Smooth muscle cell (in vitro differentiated cells): ENCODE measurements around the gene SIPA1L3. TPM values are rescaled to one million over a fixed set of nuclear protein-coding genes. Genes with fewer than 3 reads are reported as not detected.

Experiments used
- DNase-seq: peaks from one replicate; lab custom pipeline; 2025; ENCODE audit not compliant: unreplicated experiment; lab: John Stamatoyannopoulos, UW
- H2AFZ ChIP-seq: fragments of 200-600 bp; sonication (generic); 2 replicates; pipeline ENCODE4 v1.6.0; 2016; ENCODE audit warnings: antibody characterized with exemption, low read depth, mild to moderate bottlenecking
- H3F3A ChIP-seq: fragments of 200-600 bp; sonication (generic); 2 replicates; pipeline ENCODE4 v1.6.0; 2017; ENCODE audit warnings: antibody characterized with exemption, low read depth
- H3K27ac ChIP-seq: fragments of 200-600 bp; sonication (generic); 2 replicates; pipeline ENCODE4 v1.5.1; 2016; ENCODE audit warnings: low read depth, mild to moderate bottlenecking
- H3K27me3 ChIP-seq: fragments of 200-600 bp; sonication (generic); 2 replicates; pipeline ENCODE4 v1.6.1; 2016; ENCODE audit warnings: low read depth, mild to moderate bottlenecking
- H3K36me3 ChIP-seq: fragments of 200-600 bp; sonication (generic); 2 replicates; pipeline ENCODE4 v1.5.1; 2016; ENCODE audit warnings: low read depth
- H3K4me1 ChIP-seq: fragments of 200-600 bp; sonication (generic); 2 replicates; pipeline ENCODE4 v1.5.1; 2016; ENCODE audit warnings: low read depth
- H3K4me2 ChIP-seq: fragments of 200-600 bp; sonication (generic); 2 replicates; pipeline ENCODE4 v1.6.0; 2016; ENCODE audit warnings: mild to moderate bottlenecking
- H3K4me3 ChIP-seq: fragments of 200-600 bp; sonication (generic); 2 replicates; pipeline ENCODE4 v1.5.1; 2016; ENCODE audit warnings: mild to moderate bottlenecking
- H3K79me2 ChIP-seq: fragments of 200-600 bp; sonication (generic); 2 replicates; pipeline ENCODE4 v1.6.0; 2016; ENCODE audit warnings: low read depth, mild to moderate bottlenecking
- H3K9ac ChIP-seq: fragments of 200-600 bp; sonication (generic); 2 replicates; pipeline ENCODE4 v1.6.0; 2016; ENCODE audit warnings: low read depth
- H3K9me3 ChIP-seq: fragments of 200-600 bp; sonication (generic); replicated peaks from 2 replicates; pipeline ENCODE4 v1.5.1; 2016; ENCODE audit warnings: low read depth
- H4K20me1 ChIP-seq: fragments of 200-600 bp; sonication (generic); 2 replicates; pipeline ENCODE4 v1.6.0; 2016; ENCODE audit warnings: low read depth
- CTCF ChIP-seq: fragments of 200-600 bp; sonication (generic); IDR thresholded peaks from 2 replicates; pipeline ENCODE4 v1.5.1; 2017; ENCODE audit warnings: borderline replicate concordance, mild to moderate bottlenecking, antibody characterized with exemption; ENCODE audit not compliant: insufficient read depth, poor library complexity, severe bottlenecking
- WGBS: methylation state at CpG from one replicate; pipeline ENCODE4 v1.1.7; 2016; ENCODE audit warnings: low lambda C conversion rate; 5-methylcytosine and 5-hydroxymethylcytosine counted together
- polyA plus RNA-seq: library from polyadenylated mRNA; unstranded; fragments of >200 nt; fragmentation: Nextera tagmentation; extraction: Ambion mirVana; gene quantifications from 2 replicates; pipeline ENCODE4 v1.2.1, GENCODE V29; 2016
- total RNA-seq: library from RNA; depleted of rRNA; stranded (reverse); fragments of >200 nt; gene quantifications from 2 replicates; pipeline ENCODE4 v1.2.3, GENCODE V29; 2014

SIPA1L3 gene
- total and polyA plus RNA-seq, 2 experiments from 2014 or later: 6.5 to 7.6 TPM

GRCh38 chr19:38139122-38139521, 232.1 kb downstream of the SIPA1L3 start:
- 82% methylated on average over 6 of the region's 6 CpGs for WGBS
- Histone ChIP-seq H3K79me2 (no peaks in the 10 kb centered on the region), H3K9me3 (no peaks in the 10 kb centered on the region), H3K36me3 (no peaks in the 10 kb centered on the region), H3K9ac (no peak overlapping the region), H3K4me3 (no peak overlapping the region), H3F3A (no peaks in the 10 kb centered on the region), H3K4me2 (no peak overlapping the region), H3K4me1 (no peaks in the 10 kb centered on the region), H3K27me3 (no peaks in the 10 kb centered on the region), H3K27ac (no peak overlapping the region), H4K20me1 (no peaks in the 10 kb centered on the region), H2AFZ (no peak overlapping the region)
- DNase-seq: no peak
- TF ChIP-seq CTCF: no peak

GRCh38 chr19:38141108-38141507, 234.1 kb downstream of the SIPA1L3 start:
- Histone ChIP-seq H3K36me3 (no peaks in the 10 kb centered on the region), H3F3A (no peaks in the 10 kb centered on the region), H3K79me2 (no peaks in the 10 kb centered on the region), H3K9me3 (no peaks in the 10 kb centered on the region), H3K4me2 (no peak overlapping the region), H3K27ac (no peak overlapping the region), H4K20me1 (no peaks in the 10 kb centered on the region), H3K27me3 (no peaks in the 10 kb centered on the region), H2AFZ (no peak overlapping the region), H3K4me3 (no peak overlapping the region), H3K9ac (no peak overlapping the region), H3K4me1 (no peaks in the 10 kb centered on the region)
- TF ChIP-seq CTCF: no peak
- no peak for DNase-seq
- WGBS: 88% methylated on average over 12 of the region's 13 CpGs

GRCh38 chr19:38142176-38143035, 235.4 kb downstream of the SIPA1L3 start:
- Histone ChIP-seq H3K27me3 (no peaks in the 10 kb centered on the region), H3K36me3 (no peaks in the 10 kb centered on the region), H3K4me3 (no peak overlapping the region), H3K4me2 (no peak overlapping the region), H3F3A (no peaks in the 10 kb centered on the region), H2AFZ (no peak overlapping the region), H3K79me2 (no peaks in the 10 kb centered on the region), H3K27ac (no peak overlapping the region), H3K4me1 (no peaks in the 10 kb centered on the region), H3K9ac (no peak overlapping the region), H3K9me3 (no peaks in the 10 kb centered on the region), H4K20me1 (no peaks in the 10 kb centered on the region)
- no peak for DNase-seq
- 59% methylated on average over 17 of the region's 17 CpGs for WGBS
- peak; percentile 44 for TF ChIP-seq CTCF

GRCh38 chr19:38143847-38144246, 236.8 kb downstream of the SIPA1L3 start:
- H4K20me1 ChIP-seq: no peaks in the 10 kb centered on the region
- H3K27ac ChIP-seq: no peak overlapping the region
- H2AFZ ChIP-seq: no peak overlapping the region
- H3F3A ChIP-seq: no peaks in the 10 kb centered on the region
- no peaks in the 10 kb centered on the region for H3K36me3 ChIP-seq
- H3K9ac ChIP-seq: no peak overlapping the region
- 86% methylated on average over 5 of the region's 5 CpGs for WGBS
- H3K79me2 ChIP-seq: no peaks in the 10 kb centered on the region
- no peak overlapping the region for H3K4me2 ChIP-seq
- no peak for DNase-seq
- TF ChIP-seq CTCF: no peak
- no peaks in the 10 kb centered on the region for H3K27me3 ChIP-seq
- H3K4me1 ChIP-seq: no peaks in the 10 kb centered on the region
- no peak overlapping the region for H3K4me3 ChIP-seq
- H3K9me3 ChIP-seq: no peaks in the 10 kb centered on the region
